Measurements from ENCODE around the gene DUSP2. TPM values are rescaled to one million over a fixed set of nuclear protein-coding genes. Genes with fewer than 3 reads are reported as not detected.

DUSP2 gene
- total RNA-seq, 1 donor: 0.86 TPM

DNA sequence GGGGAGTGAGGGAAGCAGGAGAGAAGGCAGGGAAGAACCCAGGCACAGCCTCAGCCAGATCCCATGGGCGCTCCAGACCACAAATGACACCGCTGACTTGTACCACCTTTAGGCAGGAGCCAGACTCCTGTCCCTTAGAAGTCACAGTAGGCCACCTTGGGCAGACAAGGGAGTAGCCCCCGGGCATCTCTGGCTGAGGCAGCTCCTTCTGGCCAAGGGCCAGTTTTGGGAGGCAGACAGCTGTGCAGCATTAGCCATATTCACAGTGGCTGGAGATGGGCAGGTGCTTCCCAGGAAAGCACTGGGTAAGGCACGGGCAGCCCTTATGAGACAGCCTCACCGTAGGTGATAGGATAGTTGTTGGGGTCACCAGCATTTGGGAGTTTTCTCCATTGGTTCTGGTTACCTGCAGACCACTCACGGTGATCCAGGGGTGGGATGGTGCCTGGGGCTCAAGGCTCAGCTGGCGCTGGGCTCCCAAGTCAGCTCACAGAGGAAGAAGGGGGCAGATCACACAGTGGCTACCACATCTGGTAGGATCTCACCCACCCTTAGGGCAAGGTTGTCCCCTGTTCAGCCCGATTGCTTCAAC is 9.0 kb downstream of the DUSP2 start:
- DNase-seq (ENCODE audit: low read depth): no peak
- TF ChIP-seq, protein P1, sequence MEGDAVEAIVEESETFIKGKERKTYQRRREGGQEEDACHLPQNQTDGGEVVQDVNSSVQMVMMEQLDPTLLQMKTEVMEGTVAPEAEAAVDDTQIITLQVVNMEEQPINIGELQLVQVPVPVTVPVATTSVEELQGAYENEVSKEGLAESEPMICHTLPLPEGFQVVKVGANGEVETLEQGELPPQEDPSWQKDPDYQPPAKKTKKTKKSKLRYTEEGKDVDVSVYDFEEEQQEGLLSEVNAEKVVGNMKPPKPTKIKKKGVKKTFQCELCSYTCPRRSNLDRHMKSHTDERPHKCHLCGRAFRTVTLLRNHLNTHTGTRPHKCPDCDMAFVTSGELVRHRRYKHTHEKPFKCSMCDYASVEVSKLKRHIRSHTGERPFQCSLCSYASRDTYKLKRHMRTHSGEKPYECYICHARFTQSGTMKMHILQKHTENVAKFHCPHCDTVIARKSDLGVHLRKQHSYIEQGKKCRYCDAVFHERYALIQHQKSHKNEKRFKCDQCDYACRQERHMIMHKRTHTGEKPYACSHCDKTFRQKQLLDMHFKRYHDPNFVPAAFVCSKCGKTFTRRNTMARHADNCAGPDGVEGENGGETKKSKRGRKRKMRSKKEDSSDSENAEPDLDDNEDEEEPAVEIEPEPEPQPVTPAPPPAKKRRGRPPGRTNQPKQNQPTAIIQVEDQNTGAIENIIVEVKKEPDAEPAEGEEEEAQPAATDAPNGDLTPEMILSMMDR (IDR thresholded peaks at IDR 0.05; ENCODE audit: insufficient read depth, low read depth, low read length): no peak
- no peak overlapping the region for H3K4me3 ChIP-seq (ENCODE audit: low read depth, low read length)

DNA sequence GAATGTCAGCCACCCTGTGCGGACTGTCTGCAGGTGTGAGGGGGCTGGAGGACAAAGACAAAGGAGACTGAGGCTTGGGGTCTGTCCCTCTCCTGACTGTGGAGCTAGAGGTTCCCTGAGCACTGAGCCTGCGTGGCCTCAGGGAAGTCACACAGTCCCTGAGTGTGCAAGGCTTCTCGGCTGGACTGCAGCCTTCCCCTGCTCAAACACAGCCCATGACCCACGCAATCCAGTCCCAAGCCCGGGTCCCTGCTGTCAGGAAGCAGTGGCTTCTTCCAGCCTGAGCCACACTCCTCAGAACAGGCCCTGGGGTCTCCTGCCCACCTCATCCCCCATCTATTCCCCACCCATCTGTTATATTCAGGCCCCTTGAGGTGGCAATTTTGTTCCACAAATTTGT is 9.6 kb downstream of the DUSP2 start:
- no peak overlapping the region for H3K4me3 ChIP-seq (ENCODE audit: low read depth, low read length)
- TF ChIP-seq, protein P1 (IDR thresholded peaks at IDR 0.05; ENCODE audit: insufficient read depth, low read depth, low read length): no peak
- no peak for DNase-seq (ENCODE audit: low read depth)

DNA sequence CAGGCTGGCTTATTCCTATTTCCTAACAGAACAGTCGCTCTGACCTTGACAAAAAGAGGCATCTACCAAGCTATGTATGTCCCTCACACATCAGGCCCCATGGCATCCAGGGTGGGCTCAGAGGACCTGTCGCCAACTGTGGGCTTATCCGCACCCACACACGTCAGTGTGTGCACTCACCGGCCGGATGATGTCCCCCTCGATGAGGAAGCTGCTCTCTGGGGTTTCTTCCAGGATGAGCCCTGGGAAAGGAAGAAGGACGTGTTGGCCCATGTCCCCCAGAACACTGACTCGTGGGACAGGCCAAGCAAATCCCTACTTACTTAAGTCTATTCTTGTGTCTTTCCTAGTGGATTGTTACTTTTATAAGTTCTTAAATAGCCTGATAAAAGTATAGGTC is 10.1 kb downstream of the DUSP2 start:
- DNase-seq (ENCODE audit: low read depth): no peak
- TF ChIP-seq, protein P1 (IDR thresholded peaks at IDR 0.05; ENCODE audit: insufficient read depth, low read depth, low read length): no peak
- H3K4me3 ChIP-seq (ENCODE audit: low read depth, low read length): no peak overlapping the region

DNA sequence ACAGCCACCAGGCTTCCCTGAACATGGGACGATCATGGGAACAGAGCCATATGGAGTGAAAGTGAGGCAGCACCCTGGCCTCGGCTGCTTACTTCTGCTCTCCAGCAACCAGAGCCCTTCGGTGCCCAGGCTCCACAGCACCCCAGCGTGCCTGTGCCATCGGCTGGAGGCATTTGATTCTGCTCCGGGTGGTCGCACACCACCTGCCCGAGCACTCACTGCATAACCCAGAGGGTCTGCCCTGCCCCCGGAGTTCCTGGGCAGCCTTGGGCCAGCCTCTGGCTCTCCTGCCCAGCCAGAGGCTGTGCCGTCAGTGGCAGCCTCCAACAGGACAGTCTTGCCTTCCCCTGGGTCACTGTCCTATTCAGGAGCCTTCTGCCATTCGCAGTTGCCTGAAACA is 10.8 kb downstream of the DUSP2 start:
- TF ChIP-seq, protein P1 (IDR thresholded peaks at IDR 0.05; ENCODE audit: insufficient read depth, low read depth, low read length): no peak

DNA sequence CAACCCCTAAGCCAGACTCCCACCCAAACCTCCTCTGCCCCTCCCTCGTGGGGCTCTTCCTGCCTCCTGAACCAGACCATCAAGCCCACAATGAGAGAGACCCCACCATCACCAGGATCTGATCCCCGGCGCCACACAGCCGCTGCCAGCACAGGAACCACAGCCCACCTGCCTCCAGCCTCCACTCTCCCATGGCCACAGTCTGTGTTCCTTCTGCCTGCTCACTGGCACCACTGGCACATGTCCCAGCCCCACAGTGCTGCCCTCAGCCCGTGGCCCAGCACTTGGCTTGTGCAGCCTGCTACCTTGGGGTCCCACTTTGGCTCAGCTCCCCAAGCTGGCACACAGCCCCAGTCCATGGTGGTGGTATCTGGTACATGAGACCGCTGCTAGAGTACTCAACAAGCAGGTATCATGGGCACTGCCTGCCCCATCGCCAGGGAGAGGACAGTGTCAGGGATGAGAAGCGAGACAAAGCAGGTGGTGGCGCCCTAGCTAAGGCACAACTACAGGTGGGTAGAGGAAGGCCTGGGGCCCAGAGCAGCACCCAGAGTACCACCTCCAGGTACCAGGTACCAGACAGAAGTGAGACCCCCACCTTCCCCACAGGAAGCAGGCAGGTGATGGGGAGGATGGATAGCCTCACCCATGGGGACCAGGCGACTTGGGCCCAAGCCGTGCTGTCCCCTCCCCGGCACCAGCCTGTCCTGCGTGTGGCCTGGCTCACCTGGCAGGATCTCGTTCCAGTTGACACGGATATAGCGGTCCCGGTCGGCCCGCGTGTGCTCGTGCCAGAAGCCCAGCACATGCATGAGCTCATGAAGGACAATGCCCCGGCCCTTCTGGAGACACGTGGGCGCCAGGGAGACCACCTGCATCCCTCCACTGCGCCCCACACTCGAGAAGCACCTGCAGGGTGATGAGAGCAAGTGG is 13.2 kb downstream of the DUSP2 start:
- no peak for DNase-seq (ENCODE audit: low read depth)
- H3K4me3 ChIP-seq (ENCODE audit: low read depth, low read length): no peak overlapping the region
- TF ChIP-seq, protein P1 (IDR thresholded peaks at IDR 0.05; ENCODE audit: insufficient read depth, low read depth, low read length): no peak

More for the DNA sequence above, 10.8 kb downstream of the DUSP2 start:
- DNase-seq (ENCODE audit: low read depth): no peak
- H3K4me3 ChIP-seq (ENCODE audit: low read depth, low read length): no peak overlapping the region

DNA sequence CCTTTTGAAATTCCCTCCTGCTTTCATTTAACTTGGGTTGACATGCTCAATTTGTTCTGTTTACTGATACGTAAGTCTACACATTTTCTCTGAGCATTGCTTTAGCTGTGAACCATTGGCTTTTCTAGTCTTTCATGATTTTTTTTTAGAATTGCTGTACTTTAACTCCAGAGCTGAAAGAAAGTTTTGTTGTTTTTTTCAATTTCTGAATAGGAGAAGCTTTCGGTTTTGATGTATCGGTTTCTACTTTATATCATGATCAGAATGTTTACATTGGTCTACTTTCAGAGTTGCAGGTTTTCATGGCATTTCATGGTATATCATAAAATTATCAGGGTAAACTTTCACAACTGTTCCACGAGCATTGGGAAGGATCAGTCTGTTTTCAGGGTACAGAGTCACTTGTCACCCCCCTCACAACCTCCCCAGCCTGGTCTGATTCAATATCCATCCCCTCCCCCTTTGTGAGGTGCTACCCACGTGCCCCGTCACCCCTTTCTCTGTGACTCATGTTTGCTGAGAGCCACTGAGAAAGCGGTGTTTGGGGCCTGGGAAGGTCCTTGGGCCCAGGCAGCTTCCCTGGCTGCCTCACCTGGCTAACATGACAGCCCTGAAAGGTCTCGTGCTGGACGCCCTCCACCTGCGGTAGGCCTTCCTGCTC is 14.0 kb downstream of the DUSP2 start:
- DNase-seq (ENCODE audit: low read depth): no peak
- TF ChIP-seq, protein P1 (IDR thresholded peaks at IDR 0.05; ENCODE audit: insufficient read depth, low read depth, low read length): no peak
- no peak overlapping the region for H3K4me3 ChIP-seq (ENCODE audit: low read depth, low read length)

Data from fibroblast of villous mesenchyme (primary cell).